Left forelimb (tissue), 1 donor: Measurements from ENCODE around the gene PACS2.
"Not testable (repeated sequence)": the region's sequence is repeated elsewhere in the genome, so short reads cannot be mapped to it uniquely, and the experiment has no call there.

Experiments used
- DNase-seq: peaks from one replicate; pipeline ENCODE4 v3.0.0-alpha.2; 2018; ENCODE audit warnings: low spot score

PACS2 gene

GRCh38 chr14:105351410-105351809 lies 36.9 kb downstream of the PACS2 start:
- DNase-seq: no peak

GRCh38 chr14:105351920-105352851 lies 37.6 kb downstream of the PACS2 start:
- DNase-seq: no peak

- DNase-seq: no peak
These were observed 38.6 kb downstream of the PACS2 start for GRCh38 chr14:105353136-105353535.

GRCh38 chr14:105354541-105354940 lies 40.0 kb downstream of the PACS2 start:
- no peak for DNase-seq

- DNase-seq: no peak
These were observed 40.6 kb downstream of the PACS2 start for GRCh38 chr14:105355049-105355575.

GRCh38 chr14:105355850-105356604 lies 41.5 kb downstream of the PACS2 start:
- DNase-seq: no peak

- DNase-seq: no peak
These were observed 42.4 kb downstream of the PACS2 start for GRCh38 chr14:105356927-105357326.

- DNase-seq: no peak
These were observed 43.1 kb downstream of the PACS2 start for GRCh38 chr14:105357626-105358025.

GRCh38 chr14:105358140-105358846 lies 43.7 kb downstream of the PACS2 start:
- no peak for DNase-seq

- DNase-seq: no peak
These were observed 44.4 kb downstream of the PACS2 start for GRCh38 chr14:105358943-105359342.

GRCh38 chr14:105361412-105361811 lies 46.9 kb downstream of the PACS2 start:
- not testable (repeated sequence) for DNase-seq

- no peak for DNase-seq
These were observed 49.5 kb downstream of the PACS2 start for GRCh38 chr14:105363847-105364708.

GRCh38 chr14:105365101-105365500 lies 50.6 kb downstream of the PACS2 start:
- DNase-seq: no peak

GRCh38 chr14:105365681-105366080 lies 51.1 kb downstream of the PACS2 start:
- no peak for DNase-seq

GRCh38 chr14:105366386-105367074 lies 52.0 kb downstream of the PACS2 start:
- DNase-seq: no peak

GRCh38 chr14:105367116-105368031 lies 52.8 kb downstream of the PACS2 start:
- no peak for DNase-seq

- DNase-seq: no peak
These were observed 53.5 kb downstream of the PACS2 start for GRCh38 chr14:105368032-105368417.

GRCh38 chr14:105368426-105368825 lies 53.9 kb downstream of the PACS2 start:
- DNase-seq: no peak

- DNase-seq: no peak
These were observed 54.5 kb downstream of the PACS2 start for GRCh38 chr14:105368910-105369652.
